SK-N-SH (cell line): ENCODE data around the gene IQSEC1. TPM values are rescaled to one million over a fixed set of nuclear protein-coding genes. Genes with fewer than 3 reads are reported as not detected.

ENCODE experiments used
- CTCF ChIA-PET: fragments of 300-600, 350-600 bp; formaldehyde crosslinking; extraction: SDS; loops from one replicate; lab custom pipeline; 2021; lab: Yijun Ruan, JAX
- POLR2A ChIA-PET: fragments of 350-600 bp; sonication (Branson Sonifier 250); formaldehyde crosslinking; extraction: SDS; loops from one replicate; lab custom pipeline; 2020; ENCODE audit warnings: antibody characterized with exemption, inconsistent platforms; lab: Yijun Ruan, JAX
- DNase-seq: peaks from one replicate; pipeline ENCODE4 v3.0.0; 2012
- H2AFZ ChIP-seq: fragments of 200-600 bp; sonication (generic); 2 replicates; pipeline ENCODE4 v1.8.1; 2016; ENCODE audit warnings: antibody characterized with exemption, mild to moderate bottlenecking, low read depth
- H3F3A ChIP-seq: fragments of 200-600 bp; sonication (generic); replicated peaks from 2 replicates; pipeline ENCODE3; 2016; ENCODE audit warnings: antibody characterized with exemption, mild to moderate bottlenecking; ENCODE audit not compliant: insufficient read depth
- H3K27ac ChIP-seq, 2 experiments: fragments of 200-500 bp in 1 of 2; fragments of 200-600 bp in 1 of 2; sonication (Bioruptor generic) in 1 of 2; sonication (generic), shearing (Covaris generic) in 1 of 2; 2 replicates each; pipeline versions ENCODE4 v1.5.1 to v1.6.1; 2014 to 2016; ENCODE audit warnings: low read depth in 2 of 2, inconsistent platforms in 1 of 2, low read length in 1 of 2, mild to moderate bottlenecking in 1 of 2, mixed read lengths in 1 of 2
- H3K27me3 ChIP-seq: fragments of 200-600 bp; sonication (generic), shearing (Covaris generic); 2 replicates; pipeline ENCODE4 v1.6.1; 2016; ENCODE audit warnings: mixed run types; ENCODE audit not compliant: insufficient read depth
- H3K36me3 ChIP-seq, 2 experiments: fragments of 200-500 bp in 1 of 2; fragments of 200-600 bp in 1 of 2; sonication (Bioruptor generic) in 1 of 2; sonication (generic) in 1 of 2; replicated peaks in 1 of 2; 2 replicates each; pipeline versions ENCODE3 to v1.5.1; 2014 to 2016; ENCODE audit warnings: low read length in 1 of 2, mild to moderate bottlenecking in 1 of 2; ENCODE audit not compliant: insufficient read depth in 2 of 2, control insufficient read depth in 1 of 2
- H3K4me1 ChIP-seq, 2 experiments: fragments of 200-500 bp in 1 of 2; fragments of 200-600 bp in 1 of 2; sonication (Bioruptor generic) in 1 of 2; sonication (generic), shearing (Covaris generic) in 1 of 2; 2 replicates each; pipeline versions ENCODE4 v1.5.1 to v1.6.1; 2014 to 2016; ENCODE audit warnings: low read depth in 1 of 2, low read length in 1 of 2, mixed run types in 1 of 2; ENCODE audit not compliant: insufficient read depth in 2 of 2, control insufficient read depth in 1 of 2
- H3K4me2 ChIP-seq: fragments of 200-600 bp; sonication (generic), shearing (Covaris generic); 2 replicates; pipeline ENCODE4 v1.6.1; 2017; ENCODE audit warnings: mixed run types
- H3K4me3 ChIP-seq, 2 experiments: fragments of 200-500 bp in 1 of 2; fragments of 200-600 bp in 1 of 2; sonication (Bioruptor generic) in 1 of 2; sonication (generic), shearing (Covaris generic) in 1 of 2; 2 replicates each; pipeline versions ENCODE4 v1.5.1 to v1.8.1; 2014 to 2016; ENCODE audit warnings: low read depth in 2 of 2, inconsistent platforms in 1 of 2, low read length in 1 of 2, mild to moderate bottlenecking in 1 of 2, mixed read lengths in 1 of 2, moderate library complexity in 1 of 2
- H3K79me2 ChIP-seq: fragments of 200-600 bp; sonication (generic); 2 replicates; pipeline ENCODE4 v1.8.1; 2017; ENCODE audit warnings: mild to moderate bottlenecking; ENCODE audit not compliant: insufficient read depth
- H3K9ac ChIP-seq: fragments of 200-600 bp; sonication (generic); 2 replicates; pipeline ENCODE4 v1.6.1; 2017; ENCODE audit warnings: mixed run types
- H3K9me2 ChIP-seq: fragments of 200-600 bp; sonication (generic); 2 replicates; pipeline ENCODE4 v1.6.1; 2017; ENCODE audit warnings: mixed run types
- H3K9me3 ChIP-seq: fragments of 200-600 bp; sonication (generic); 2 replicates; pipeline ENCODE4 v1.6.1; 2017; ENCODE audit warnings: mixed run types, mild to moderate bottlenecking, moderate library complexity
- H4K20me1 ChIP-seq: fragments of 200-600 bp; sonication (generic); 2 replicates; pipeline ENCODE4 v1.6.1; 2017; ENCODE audit warnings: mild to moderate bottlenecking, mixed run types; ENCODE audit not compliant: insufficient read depth
- CHD2 ChIP-seq: fragments of 150-350 bp; IDR thresholded peaks from 2 replicates; pipeline ENCODE4 v1.6.1; 2018; ENCODE audit warnings: low read length; ENCODE audit not compliant: partially characterized antibody
- EP300 ChIP-seq, 2 experiments: IDR thresholded peaks; 2 replicates each; pipeline versions ENCODE4 v1.4.0 to v1.6.1; 2012; ENCODE audit warnings: borderline replicate concordance in 1 of 2, low read depth in 1 of 2, low read length in 1 of 2
- EZH2phosphoT487 ChIP-seq: fragments of 200-600 bp; sonication (generic); IDR thresholded peaks from 2 replicates; pipeline ENCODE4 v1.6.1; 2017; ENCODE audit warnings: low read depth, mixed run types, mild to moderate bottlenecking, antibody characterized with exemption, moderate library complexity, borderline replicate concordance
- FOXJ3 ChIP-seq: sonication (generic); formaldehyde crosslinking; IDR thresholded peaks from 2 replicates; pipeline ENCODE4 v1.5.1; 2020; ENCODE audit warnings: mild to moderate bottlenecking, missing genetic modification reagents
- GABPA ChIP-seq: IDR thresholded peaks from 2 replicates; pipeline ENCODE4 v1.4.0; 2012; ENCODE audit warnings: low read depth, mild to moderate bottlenecking
- JUND ChIP-seq: IDR thresholded peaks from 2 replicates; pipeline ENCODE4 v1.4.0; 2012
- MEF2A ChIP-seq: IDR thresholded peaks from 2 replicates; pipeline ENCODE4 v1.4.0; 2012; ENCODE audit warnings: low read depth, borderline replicate concordance
- MXI1 ChIP-seq: IDR thresholded peaks from 2 replicates; pipeline ENCODE4 v1.6.1; 2012; ENCODE audit warnings: mild to moderate bottlenecking, low read depth, low read length, improper control_type of control experiment
- NRF1 ChIP-seq: IDR thresholded peaks from 2 replicates; pipeline ENCODE4 v1.6.1; 2012; ENCODE audit warnings: low read depth, mild to moderate bottlenecking, low read length
- PBX3 ChIP-seq: IDR thresholded peaks from 2 replicates; pipeline ENCODE4; 2012
- RXRA ChIP-seq: IDR thresholded peaks from 2 replicates; pipeline ENCODE4 v1.4.0; 2012; ENCODE audit warnings: low read depth, mild to moderate bottlenecking, borderline replicate concordance
- SMC3 ChIP-seq: IDR thresholded peaks from 2 replicates; pipeline ENCODE4 v1.6.1; 2012; ENCODE audit warnings: low read depth, low read length, improper control_type of control experiment
- YY1 ChIP-seq: IDR thresholded peaks from 2 replicates; pipeline ENCODE4 v1.4.0; 2012; ENCODE audit warnings: low read depth, mild to moderate bottlenecking
- WGBS: methylation state at CpG from one replicate; pipeline ENCODE4 v1.1.6; 2017; ENCODE audit warnings: low lambda C conversion rate; 5-methylcytosine and 5-hydroxymethylcytosine counted together
- polyA plus RNA-seq, 3 experiments: library from polyadenylated mRNA; depleted of rRNA; stranded (reverse); fragments of >200 nt; gene quantifications; 2 replicates each; pipeline ENCODE4 v1.2.3, GENCODE V29; 2012
- TF ChIP-seq, protein P1 (sequence below): IDR thresholded peaks from 2 replicates; pipeline ENCODE4 v1.4.0; 2012; ENCODE audit warnings: low read depth, borderline replicate concordance
- TF ChIP-seq, protein P2 (sequence below): IDR thresholded peaks from 2 replicates; pipeline ENCODE4 v1.6.1; 2012; ENCODE audit warnings: mild to moderate bottlenecking, low read depth, low read length, moderate library complexity

Gene IQSEC1
- polyA plus RNA-seq, 1 of the 3 experiments (the other 2 are of a cell fraction), result 6.2 TPM

DNA sequence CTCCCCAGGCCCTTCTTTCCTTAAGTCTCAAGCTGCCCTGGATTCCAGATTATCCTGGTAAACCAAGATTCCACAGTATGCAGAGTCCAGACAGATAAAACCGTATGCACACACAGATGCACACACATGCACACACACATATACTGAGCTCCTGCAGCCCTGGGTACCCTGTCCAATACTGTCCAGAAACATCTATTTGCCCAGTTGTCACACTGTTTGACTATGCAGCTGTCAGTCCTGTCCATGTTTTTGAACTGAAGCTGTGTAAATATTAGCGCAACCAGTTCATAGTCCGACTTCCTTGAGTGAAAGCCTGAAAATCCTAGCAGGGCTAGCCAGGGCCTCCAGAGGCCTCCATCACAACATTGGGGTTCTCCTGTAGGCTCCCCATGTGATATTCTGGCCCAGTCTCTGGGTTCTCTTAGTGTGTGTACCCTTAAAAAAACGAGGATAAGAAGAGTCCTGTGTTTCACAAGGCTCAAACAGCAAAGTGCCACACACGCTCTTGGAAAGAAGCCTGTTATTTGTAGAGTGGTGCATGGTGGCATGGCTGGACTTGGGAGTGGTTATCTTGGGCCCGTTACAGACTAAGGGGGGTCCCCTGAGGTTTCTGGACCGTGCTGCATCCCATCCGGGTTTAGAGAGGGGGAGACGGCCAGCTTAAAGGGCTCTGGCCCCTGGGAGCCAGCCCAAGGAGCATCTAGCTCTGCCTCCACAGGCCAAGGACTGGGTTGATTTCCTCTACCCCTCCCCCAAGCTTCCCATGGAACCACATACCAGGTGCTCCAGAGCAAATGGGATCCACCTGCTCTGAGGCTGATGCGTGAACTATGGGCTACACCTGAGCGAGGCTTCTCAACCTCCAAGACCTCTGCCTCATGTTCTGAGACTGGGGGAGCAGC lies 108.3 kb downstream of the IQSEC1 start:
- POLR2A ChIA-PET, result interaction anchor here (1.1 kb wide), 1 partner anchor 125 kb away, joined by 3 read pairs; no protein-coding TSS in a partner anchor
- Histone ChIP-seq H3K79me2 (peaks cover 65% of the 10 kb centered on the region), H3K4me1 (peaks cover 0 to 65% of the 10 kb centered on the region in 2 experiments; a peak in 2 of 4 replicates), H3K27me3 (no peaks in the 10 kb centered on the region), H3K9me2 (no peaks in the 10 kb centered on the region), H3K4me3 (no peak overlapping the region), H3K4me2 (0 out of 2 replicates have a peak overlapping the region, but pooled peaks have one; percentile 11), H2AFZ (no peak overlapping the region), H3K36me3 (peaks cover 0 to 2% of the 10 kb centered on the region in 2 experiments), H3K9ac (no peak overlapping the region), H3K9me3 (no peaks in the 10 kb centered on the region), H3K27ac (no peak overlapping the region; a peak in 1 of 4 replicates), H3F3A (no peaks in the 10 kb centered on the region), H4K20me1 (peaks cover 64% of the 10 kb centered on the region)
- DNase-seq, result no peak
- no peak for TF ChIP-seq NRF1
- TF ChIP-seq, protein P1, sequence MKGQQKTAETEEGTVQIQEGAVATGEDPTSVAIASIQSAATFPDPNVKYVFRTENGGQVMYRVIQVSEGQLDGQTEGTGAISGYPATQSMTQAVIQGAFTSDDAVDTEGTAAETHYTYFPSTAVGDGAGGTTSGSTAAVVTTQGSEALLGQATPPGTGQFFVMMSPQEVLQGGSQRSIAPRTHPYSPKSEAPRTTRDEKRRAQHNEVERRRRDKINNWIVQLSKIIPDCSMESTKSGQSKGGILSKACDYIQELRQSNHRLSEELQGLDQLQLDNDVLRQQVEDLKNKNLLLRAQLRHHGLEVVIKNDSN, result no peak
- no peak for TF ChIP-seq RXRA
- CTCF ChIA-PET, result interaction anchor here (0.8 to 5.4 kb wide), 10 partner anchors 10 to 97 kb away, joined by 3 to 26 read pairs (median 4); no protein-coding TSS in a partner anchor
- 87% methylated on average over 11 of the region's 11 CpGs for WGBS

DNA sequence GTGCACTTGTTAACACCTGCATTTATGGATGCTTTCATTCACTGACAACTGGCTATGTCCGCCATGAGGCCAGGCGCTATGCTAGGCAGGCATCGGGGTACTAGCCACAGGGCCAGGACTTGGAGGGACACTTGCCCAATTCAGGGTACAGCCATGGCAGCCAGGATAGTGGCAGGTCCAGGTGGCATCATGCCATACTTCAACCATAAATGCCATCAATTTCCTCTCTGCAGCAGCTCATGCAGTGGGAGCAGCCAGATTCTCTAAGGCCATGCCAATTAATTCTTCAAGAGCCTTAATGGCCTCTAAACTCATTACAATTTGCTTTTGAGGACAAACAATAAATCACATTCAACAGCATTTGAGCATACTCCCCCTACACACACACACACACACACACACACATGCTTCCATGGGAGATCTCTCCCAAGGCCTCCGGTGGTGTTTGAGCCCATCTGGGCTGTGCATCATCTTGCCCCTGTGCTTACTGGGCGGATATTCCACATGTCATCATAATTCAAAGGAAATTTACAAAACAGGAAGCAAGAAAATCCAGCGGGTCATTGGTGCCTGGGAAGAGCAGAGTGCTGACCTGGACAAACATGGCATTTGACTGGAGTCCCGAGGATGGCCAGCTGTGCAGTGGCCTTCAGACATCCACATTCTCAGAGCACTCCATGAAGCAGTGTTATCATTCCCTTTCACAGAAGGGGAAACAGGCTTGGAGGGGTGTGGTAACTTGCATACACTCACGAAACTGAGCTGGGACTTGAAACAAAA lies 109.1 kb downstream of the IQSEC1 start:
- peaks cover 68% of the 10 kb centered on the region for H3K79me2 ChIP-seq
- H3K9ac ChIP-seq, result no peak overlapping the region
- TF ChIP-seq SMC3 (no peak), MEF2A (no peak), YY1 (no peak), CHD2 (peak; percentile 7), PBX3 (no peak), MXI1 (no peak), GABPA (no peak), JUND (no peak), FOXJ3 (CRISPR knock-in tag) (no peak), EP300 (IDR thresholded peaks at IDR 0.05; ENCODE audit: borderline replicate concordance in 1 of 2, low read depth in 1 of 2, low read length in 1 of 2) (0 out of 4 replicates have a peak, but pooled peaks of 1 of the 2 experiments have one; percentile 15), EZH2phosphoT487 (no peak)
- TF ChIP-seq, protein P2, sequence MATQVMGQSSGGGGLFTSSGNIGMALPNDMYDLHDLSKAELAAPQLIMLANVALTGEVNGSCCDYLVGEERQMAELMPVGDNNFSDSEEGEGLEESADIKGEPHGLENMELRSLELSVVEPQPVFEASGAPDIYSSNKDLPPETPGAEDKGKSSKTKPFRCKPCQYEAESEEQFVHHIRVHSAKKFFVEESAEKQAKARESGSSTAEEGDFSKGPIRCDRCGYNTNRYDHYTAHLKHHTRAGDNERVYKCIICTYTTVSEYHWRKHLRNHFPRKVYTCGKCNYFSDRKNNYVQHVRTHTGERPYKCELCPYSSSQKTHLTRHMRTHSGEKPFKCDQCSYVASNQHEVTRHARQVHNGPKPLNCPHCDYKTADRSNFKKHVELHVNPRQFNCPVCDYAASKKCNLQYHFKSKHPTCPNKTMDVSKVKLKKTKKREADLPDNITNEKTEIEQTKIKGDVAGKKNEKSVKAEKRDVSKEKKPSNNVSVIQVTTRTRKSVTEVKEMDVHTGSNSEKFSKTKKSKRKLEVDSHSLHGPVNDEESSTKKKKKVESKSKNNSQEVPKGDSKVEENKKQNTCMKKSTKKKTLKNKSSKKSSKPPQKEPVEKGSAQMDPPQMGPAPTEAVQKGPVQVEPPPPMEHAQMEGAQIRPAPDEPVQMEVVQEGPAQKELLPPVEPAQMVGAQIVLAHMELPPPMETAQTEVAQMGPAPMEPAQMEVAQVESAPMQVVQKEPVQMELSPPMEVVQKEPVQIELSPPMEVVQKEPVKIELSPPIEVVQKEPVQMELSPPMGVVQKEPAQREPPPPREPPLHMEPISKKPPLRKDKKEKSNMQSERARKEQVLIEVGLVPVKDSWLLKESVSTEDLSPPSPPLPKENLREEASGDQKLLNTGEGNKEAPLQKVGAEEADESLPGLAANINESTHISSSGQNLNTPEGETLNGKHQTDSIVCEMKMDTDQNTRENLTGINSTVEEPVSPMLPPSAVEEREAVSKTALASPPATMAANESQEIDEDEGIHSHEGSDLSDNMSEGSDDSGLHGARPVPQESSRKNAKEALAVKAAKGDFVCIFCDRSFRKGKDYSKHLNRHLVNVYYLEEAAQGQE, result no peak
- H3K4me3 ChIP-seq, result no peak overlapping the region
- no peaks in the 10 kb centered on the region for H3K27me3 ChIP-seq
- H3K4me1 ChIP-seq, result peaks cover 0 to 66% of the 10 kb centered on the region in 2 experiments; a peak in 2 of 4 replicates
- ChIA-PET POLR2A (no interaction called here), CTCF (interaction anchor here (0.8 to 5.4 kb wide), 7 partner anchors 9 to 72 kb away, joined by 3 to 26 read pairs (median 4); no protein-coding TSS in a partner anchor)
- 82% methylated on average over 8 of the region's 8 CpGs for WGBS
- 0 out of 2 replicates have a peak overlapping the region, but pooled peaks have one; percentile 11 for H3K4me2 ChIP-seq
- no peak overlapping the region for H2AFZ ChIP-seq
- H3K9me3 ChIP-seq, result no peaks in the 10 kb centered on the region
- DNase-seq, result no peak
- peaks cover 72% of the 10 kb centered on the region for H4K20me1 ChIP-seq
- no peaks in the 10 kb centered on the region for H3K9me2 ChIP-seq
- H3K27ac ChIP-seq, result no peak overlapping the region; a peak in 1 of 4 replicates
- no peaks in the 10 kb centered on the region for H3F3A ChIP-seq
- peaks cover 0 to 2% of the 10 kb centered on the region in 2 experiments for H3K36me3 ChIP-seq
